Measurements from ENCODE around the gene KIAA0513. TPM values are rescaled to one million over a fixed set of nuclear protein-coding genes. Genes with fewer than 3 reads are reported as not detected.

KIAA0513 gene
- total and polyA plus RNA-seq, 2 of the 13 experiments (the other 11 are each of a cell fraction or from before 2014, with no cell fraction given), result 1.8 TPM

GRCh38 chr16:85139881-85140339 is 112.3 kb downstream of the KIAA0513 start (continued):
- TF ChIP-seq ELF3 (CRISPR knock-in tag; IDR thresholded peaks at IDR 0.05) (peak; percentile 43; the same call in 1 of the 2 replicates), ZC3H13 (CRISPR knock-in tag; IDR thresholded peaks at IDR 0.05) (no peak), ARID5B (CRISPR knock-in tag; IDR thresholded peaks at IDR 0.05) (peak; percentile 81), MXD4 (CRISPR knock-in tag; IDR thresholded peaks at IDR 0.05) (no peak; the same call in 1 of the 2 replicates), SIN3A (IDR thresholded peaks at IDR 0.05; ENCODE audit: borderline replicate concordance, low read depth, low read length) (0 out of 2 replicates have a peak, but pooled peaks have one; percentile 48), ZMYM2 (CRISPR knock-in tag; IDR thresholded peaks at IDR 0.05) (0 out of 2 replicates have a peak, but pooled peaks have one; percentile 30), KDM3A (CRISPR knock-in tag; IDR thresholded peaks at IDR 0.05; ENCODE audit: low read depth) (0 out of 2 replicates have a peak, but pooled peaks have one; percentile 26), ZBTB38 (CRISPR knock-in tag; IDR thresholded peaks at IDR 0.05) (0 out of 2 replicates have a peak, but pooled peaks have one; percentile 12), HNF1A (IDR thresholded peaks at IDR 0.05; ENCODE audit: low read depth) (no peak), HNF1A (CRISPR knock-in tag; IDR thresholded peaks at IDR 0.05; ENCODE audit: borderline replicate concordance) (no peak), SP5 (CRISPR knock-in tag; IDR thresholded peaks at IDR 0.05; ENCODE audit: borderline replicate concordance, low read depth) (peak; percentile 58; the same call in 1 of the 2 replicates), SRY (CRISPR knock-in tag; IDR thresholded peaks at IDR 0.05) (no peak), MIER3 (CRISPR knock-in tag; IDR thresholded peaks at IDR 0.05; ENCODE audit: borderline replicate concordance) (peak; percentile 94; the same call in 1 of the 2 replicates), ERF (CRISPR knock-in tag; IDR thresholded peaks at IDR 0.05) (0 out of 2 replicates have a peak, but pooled peaks have one; percentile 35), PHF21A (CRISPR knock-in tag; IDR thresholded peaks at IDR 0.05) (peak; percentile 68), HMGXB4 (CRISPR knock-in tag; IDR thresholded peaks at IDR 0.05; ENCODE audit: borderline replicate concordance in 1 of 2, low read depth in 1 of 2) (peak in 1 of 2 experiments; percentile 61; a peak in 1 of 4 replicates), SOX13 (IDR thresholded peaks at IDR 0.05) (no peak), SOX13 (CRISPR knock-in tag; conservative IDR thresholded peaks at IDR 0.05 in 1 of 2, IDR thresholded peaks at IDR 0.05 in 1 of 2) (peak in 1 of 2 experiments; percentile 53; a peak in 1 of 4 replicates), ZNF430 (CRISPR knock-in tag; IDR thresholded peaks at IDR 0.05) (no peak), ZNF33B (CRISPR knock-in tag; IDR thresholded peaks at IDR 0.05) (0 out of 2 replicates have a peak, but pooled peaks have one; percentile 41), MAX (IDR thresholded peaks at IDR 0.05) (peak; percentile 46)

Measured in HepG2 (cell line).